Measurements from ENCODE around the gene SEC61A1.

GRCh38 chr3:128076483-128077201 lies 24.4 kb downstream of the SEC61A1 start:
- TF ChIP-seq CTCF (IDR thresholded peaks at IDR 0.05) (no peak), POLR2A (IDR thresholded peaks at IDR 0.05) (no peak), POLR2AphosphoS5 (IDR thresholded peaks at IDR 0.05) (no peak), EP300 (IDR thresholded peaks at IDR 0.05) (no peak)

Measured in gastroesophageal sphincter (tissue), 3 donors.